M059J (cell line): ENCODE results near the gene PXMP2. TPM values are rescaled to one million over a fixed set of nuclear protein-coding genes. Genes with fewer than 3 reads are reported as not detected.

ENCODE experiments used
- DNase-seq: peaks from one replicate; pipeline ENCODE4 v3.0.0-alpha.2; 2012; ENCODE audit warnings: low read depth
- total RNA-seq: library from RNA; depleted of rRNA; stranded (reverse); fragments of >200 nt; shearing (Covaris generic); gene quantifications from 2 replicates; pipeline ENCODE4 v1.2.3, GENCODE V29; 2014

The PXMP2 gene
- total RNA-seq, 1 experiment from 2014 or later, result 66.4 TPM

GRCh38 chr12:132660052-132660451, 27.3 kb upstream of the PXMP2 start:
- no peak for DNase-seq

GRCh38 chr12:132660996-132661395, 26.4 kb upstream of the PXMP2 start:
- DNase-seq, result no peak

GRCh38 chr12:132661972-132662371, 25.4 kb upstream of the PXMP2 start:
- DNase-seq, result no peak

- no peak for DNase-seq
Measured at GRCh38 chr12:132662901-132663755, 24.3 kb upstream of the PXMP2 start.

GRCh38 chr12:132664206-132665148, 22.9 kb upstream of the PXMP2 start:
- DNase-seq, result no peak

- no peak for DNase-seq
Measured at GRCh38 chr12:132665149-132665491, 22.3 kb upstream of the PXMP2 start.

- no peak for DNase-seq
Measured at GRCh38 chr12:132665794-132666193, 21.6 kb upstream of the PXMP2 start.

GRCh38 chr12:132668191-132669088, 18.9 kb upstream of the PXMP2 start:
- DNase-seq, result no peak

- no peak for DNase-seq
Measured at GRCh38 chr12:132669166-132669879, 18.1 kb upstream of the PXMP2 start.

- DNase-seq, result no peak
Measured at GRCh38 chr12:132672116-132672515, 15.3 kb upstream of the PXMP2 start.

GRCh38 chr12:132672678-132673077, 14.7 kb upstream of the PXMP2 start:
- no peak for DNase-seq

- no peak for DNase-seq
Measured at GRCh38 chr12:132673288-132674179, 13.9 kb upstream of the PXMP2 start.

- no peak for DNase-seq
Measured at GRCh38 chr12:132674561-132674960, 12.8 kb upstream of the PXMP2 start.

- no peak for DNase-seq
Measured at GRCh38 chr12:132675757-132676432, 11.5 kb upstream of the PXMP2 start.

- DNase-seq, result no peak
Measured at GRCh38 chr12:132677492-132677891, 9.9 kb upstream of the PXMP2 start.

GRCh38 chr12:132685400-132685799, 2.0 kb upstream of the PXMP2 start:
- no peak for DNase-seq

GRCh38 chr12:132686825-132687210, 569 bp upstream of the PXMP2 start:
- DNase-seq, result no peak

GRCh38 chr12:132689227-132689626, 1.8 kb downstream of the PXMP2 start:
- no peak for DNase-seq

- no peak for DNase-seq
Measured at GRCh38 chr12:132690112-132690511, 2.7 kb downstream of the PXMP2 start.
